HG02840 (cell line): ENCODE results near the gene CASZ1.

Experiments used
- ATAC-seq: cut with Tn5 transposase; IDR thresholded peaks from one replicate; pipeline ENCODE4 v1.9.1; 2021; ENCODE audit warnings: mild to moderate bottlenecking, moderate library complexity, moderate number of reproducible peaks; ENCODE audit not compliant: unreplicated experiment, low FRiP score

The CASZ1 gene

DNA sequence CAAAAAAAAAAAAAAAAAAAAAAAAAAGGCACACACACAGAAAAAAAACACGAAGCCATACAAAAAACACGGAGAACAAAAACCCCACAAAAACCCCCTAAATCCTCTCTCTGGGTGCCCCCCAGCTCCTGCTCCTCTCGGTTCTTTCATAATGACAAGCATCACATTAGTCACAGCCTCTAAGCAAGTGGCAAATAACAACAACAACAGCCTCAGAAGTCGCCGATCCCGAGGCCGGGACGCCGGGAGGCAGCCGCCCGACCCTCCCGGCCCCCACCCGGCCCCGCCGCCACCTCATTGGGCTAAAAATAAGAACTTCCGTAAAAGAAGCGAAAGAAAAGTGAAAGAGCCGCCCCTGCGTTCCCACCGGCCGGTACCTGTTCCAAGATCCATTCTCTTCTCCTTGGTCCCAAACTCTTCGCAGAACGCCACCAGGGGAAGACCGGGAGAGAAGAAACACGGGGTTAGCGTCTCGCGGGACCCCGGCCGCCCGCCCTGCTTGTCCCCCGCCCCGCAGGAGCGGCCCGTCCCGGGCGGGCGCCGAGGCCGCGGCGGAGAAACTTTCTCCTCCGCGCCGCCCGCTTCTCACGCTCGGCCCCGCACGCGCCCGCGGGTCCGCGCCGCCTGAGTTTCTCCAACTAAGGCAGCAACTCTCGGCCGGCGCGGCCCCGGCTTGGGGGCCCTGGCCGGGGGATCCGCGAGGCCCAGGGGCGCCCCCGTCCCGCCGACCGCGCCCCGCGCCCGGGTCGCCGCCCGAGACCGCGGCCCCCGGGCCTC, 102.8 kb downstream of the CASZ1 start:
- peak; percentile 26 for ATAC-seq

GRCh38 chr1:10693152-10693496, 103.3 kb downstream of the CASZ1 start:
- no peak for ATAC-seq

DNA sequence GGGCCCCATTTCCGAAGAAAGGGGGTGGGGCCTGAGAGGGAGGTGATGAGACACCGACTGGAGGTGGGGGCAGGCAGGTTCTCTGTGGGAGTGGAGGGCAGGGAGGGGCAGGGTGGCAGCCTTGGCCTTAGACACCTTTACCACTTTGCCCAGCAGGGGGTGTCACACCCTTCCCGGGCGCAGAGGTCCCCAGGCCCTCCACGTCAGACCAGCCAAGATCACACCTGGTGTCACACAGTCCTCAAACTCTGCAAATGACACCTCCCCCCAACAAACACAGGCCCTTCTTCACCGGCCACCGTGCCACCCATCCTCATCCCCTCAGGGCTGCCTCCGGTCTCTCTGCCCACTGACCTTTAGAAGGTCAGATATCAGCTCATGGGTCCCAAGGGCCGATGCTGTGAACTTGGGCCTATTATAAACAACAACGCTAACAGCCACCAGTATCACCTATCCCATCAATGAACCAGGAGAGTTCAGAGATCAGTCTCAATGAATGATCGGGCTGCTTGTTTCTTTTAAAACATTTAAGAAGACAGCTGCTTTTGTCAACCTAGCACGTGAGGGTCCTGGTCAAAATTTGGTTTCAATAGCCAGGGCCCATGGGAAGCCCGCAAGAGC, 103.9 kb downstream of the CASZ1 start:
- no peak for ATAC-seq

DNA sequence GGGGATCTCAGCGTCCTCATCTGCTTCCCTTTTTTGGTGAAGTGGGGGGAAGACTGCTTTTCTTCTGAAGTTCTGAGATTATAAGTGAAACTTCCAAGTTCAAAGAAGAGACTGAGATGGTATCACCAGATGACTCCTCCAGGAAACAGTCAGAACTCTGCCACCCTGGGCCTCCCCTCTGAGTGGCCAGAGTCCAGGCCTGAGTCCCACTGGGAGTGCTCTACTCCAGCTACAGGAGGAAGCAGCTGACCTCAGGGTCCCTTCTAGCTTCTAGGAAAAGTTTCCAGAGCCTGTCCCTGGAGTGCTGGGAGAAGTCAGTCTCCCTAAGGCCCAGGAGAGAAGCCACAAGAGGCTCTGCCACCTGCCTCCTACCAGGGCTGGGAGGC, 104.7 kb downstream of the CASZ1 start:
- ATAC-seq, result no peak

DNA sequence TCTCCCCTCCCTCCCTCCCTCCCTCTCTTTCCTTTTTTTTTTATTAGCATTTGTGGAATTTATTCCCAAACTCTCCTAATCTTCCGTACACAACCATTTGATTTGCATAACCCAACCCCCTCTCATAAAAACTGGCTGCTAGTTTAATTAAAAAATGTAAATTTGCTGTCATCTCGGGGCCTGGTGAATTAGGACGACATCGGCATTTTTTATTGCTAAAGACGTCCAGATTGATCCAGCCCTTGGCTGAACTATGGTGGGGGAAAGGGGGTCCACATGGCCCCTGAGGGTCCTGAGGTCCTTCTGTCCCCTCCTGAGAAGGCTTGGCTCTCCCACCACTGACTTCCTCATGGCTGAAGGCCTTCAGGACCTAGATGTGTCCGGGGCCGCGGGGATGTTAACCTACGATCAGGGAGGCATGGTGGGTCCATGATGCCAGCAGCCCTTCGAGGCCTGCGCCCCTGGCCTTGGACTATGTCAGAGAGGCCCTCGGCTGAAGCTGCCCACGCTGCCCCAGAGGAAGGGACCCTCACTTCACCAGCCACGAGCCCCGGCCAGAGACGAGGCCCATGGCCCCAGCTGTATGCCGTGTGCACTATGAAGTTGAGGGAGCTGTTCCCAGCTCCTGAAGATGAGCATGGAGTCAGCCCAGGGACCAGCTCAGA, 105.2 kb downstream of the CASZ1 start:
- no peak for ATAC-seq

GRCh38 chr1:10690484-10690883, 106.0 kb downstream of the CASZ1 start:
- no peak for ATAC-seq

GRCh38 chr1:10688409-10688786, 108.0 kb downstream of the CASZ1 start:
- ATAC-seq, result no peak

- no peak for ATAC-seq
Observed at GRCh38 chr1:10687782-10688408, 108.6 kb downstream of the CASZ1 start.

GRCh38 chr1:10687251-10687651, 109.2 kb downstream of the CASZ1 start:
- no peak for ATAC-seq

DNA sequence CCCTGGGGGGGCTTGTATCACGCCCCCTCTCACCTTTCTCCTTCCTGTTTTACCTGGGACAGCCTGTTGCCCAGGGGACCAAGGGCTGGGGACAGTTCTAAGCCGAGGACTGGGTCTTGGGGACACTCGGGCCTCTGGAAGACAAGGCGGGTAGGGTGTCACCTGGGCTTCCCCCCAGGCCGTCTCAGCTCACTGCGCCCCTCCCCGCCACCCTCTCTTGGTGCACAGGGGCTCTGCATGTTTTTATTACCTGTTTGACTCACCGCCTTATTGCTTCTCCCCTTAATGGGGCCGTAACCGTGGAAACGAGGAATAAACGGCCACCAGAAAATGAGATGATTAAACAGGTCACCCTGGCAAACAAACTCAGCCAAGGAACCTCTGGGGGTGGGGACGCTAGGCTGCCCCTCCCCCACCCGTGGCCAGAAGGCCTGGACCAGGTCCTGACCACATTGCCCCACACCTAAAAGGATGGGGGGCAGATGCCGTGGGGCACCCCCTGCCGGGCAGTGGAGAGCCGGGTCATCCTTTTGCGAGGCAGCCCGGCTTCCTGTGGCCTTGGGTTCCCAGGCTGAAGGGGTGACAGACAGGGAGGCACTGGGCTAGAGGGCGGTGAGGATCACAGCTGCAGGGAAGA, 109.9 kb downstream of the CASZ1 start:
- ATAC-seq, result no peak

DNA sequence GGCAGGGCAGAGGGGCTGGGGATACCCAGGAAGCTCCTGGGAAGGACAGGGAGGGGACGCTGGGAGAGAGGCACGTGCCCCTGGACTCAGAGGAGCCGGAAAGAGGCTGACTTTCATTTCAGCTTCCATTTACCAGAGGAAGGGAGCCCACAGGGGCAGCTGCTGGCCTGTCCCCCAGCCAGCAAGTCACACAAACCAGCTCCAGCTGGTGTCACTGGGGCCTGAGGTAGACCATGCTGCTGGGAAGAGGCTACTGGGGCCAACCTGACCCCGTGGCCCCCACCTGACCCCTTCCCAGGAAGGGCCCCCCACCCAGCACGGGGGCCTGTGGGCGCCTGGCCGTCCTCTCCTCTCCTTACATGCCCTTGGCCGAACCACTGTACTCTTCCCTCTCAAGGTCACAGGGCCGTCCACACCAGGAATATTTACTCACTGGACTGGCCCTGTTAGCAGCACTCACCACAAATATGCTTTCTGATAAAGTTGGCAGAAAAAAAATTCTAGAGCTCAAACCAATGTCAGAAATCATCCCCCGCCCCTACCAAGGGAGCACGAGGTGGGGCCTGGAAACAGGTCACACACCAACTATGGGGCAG, 110.5 kb downstream of the CASZ1 start:
- ATAC-seq, result no peak

DNA sequence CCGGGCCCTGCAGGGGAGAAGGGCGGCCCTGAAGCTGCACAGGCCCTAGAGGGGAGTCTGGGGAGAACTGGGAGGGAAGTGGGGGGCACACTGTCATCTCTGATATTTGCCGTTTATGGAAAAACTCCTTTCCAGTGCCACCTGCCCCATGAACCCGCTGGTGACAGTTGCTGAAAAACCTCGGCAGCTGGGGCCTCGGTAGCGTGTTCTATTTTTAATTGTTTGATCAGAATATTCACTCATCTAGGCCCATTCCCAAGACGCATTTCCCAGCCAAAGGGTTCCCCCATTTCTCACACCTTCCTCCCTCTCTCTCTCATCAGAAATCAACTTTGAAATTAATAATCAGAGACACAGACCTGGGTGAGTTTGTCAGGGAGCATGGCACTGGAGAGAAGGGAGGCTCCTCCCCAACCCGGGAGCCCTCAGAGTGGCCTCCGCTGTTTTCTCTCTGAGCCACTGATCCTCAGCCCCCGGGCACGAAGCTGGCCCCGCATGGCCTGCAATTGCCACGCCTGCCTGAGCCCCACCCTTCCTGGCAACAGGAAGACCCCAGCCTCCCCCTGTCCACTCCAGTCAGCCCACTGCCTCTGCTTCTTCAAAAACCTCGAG, 111.1 kb downstream of the CASZ1 start:
- no peak for ATAC-seq

GRCh38 chr1:10684221-10684620, 112.2 kb downstream of the CASZ1 start:
- ATAC-seq, result no peak

- ATAC-seq, result no peak
Observed at GRCh38 chr1:10682449-10683309, 113.8 kb downstream of the CASZ1 start.

DNA sequence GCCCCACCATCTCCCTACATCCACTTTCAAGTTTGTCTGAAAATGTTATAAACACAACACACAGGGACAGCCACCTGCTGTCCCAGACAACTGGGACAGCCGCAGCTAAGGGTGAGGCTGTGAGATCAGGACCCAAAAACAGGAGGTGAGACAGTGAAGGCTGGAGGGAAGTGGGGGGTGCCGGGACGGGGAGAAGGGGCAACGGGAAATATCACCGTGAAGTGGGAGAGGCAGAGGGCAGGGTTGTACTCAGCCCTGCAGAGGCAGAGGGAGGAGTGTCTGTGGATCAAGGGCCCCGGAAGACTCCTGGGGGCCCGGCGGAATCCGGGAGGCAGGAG, 114.4 kb downstream of the CASZ1 start:
- no peak for ATAC-seq

- no peak for ATAC-seq
Observed at GRCh38 chr1:10681296-10682107, 114.9 kb downstream of the CASZ1 start.

DNA sequence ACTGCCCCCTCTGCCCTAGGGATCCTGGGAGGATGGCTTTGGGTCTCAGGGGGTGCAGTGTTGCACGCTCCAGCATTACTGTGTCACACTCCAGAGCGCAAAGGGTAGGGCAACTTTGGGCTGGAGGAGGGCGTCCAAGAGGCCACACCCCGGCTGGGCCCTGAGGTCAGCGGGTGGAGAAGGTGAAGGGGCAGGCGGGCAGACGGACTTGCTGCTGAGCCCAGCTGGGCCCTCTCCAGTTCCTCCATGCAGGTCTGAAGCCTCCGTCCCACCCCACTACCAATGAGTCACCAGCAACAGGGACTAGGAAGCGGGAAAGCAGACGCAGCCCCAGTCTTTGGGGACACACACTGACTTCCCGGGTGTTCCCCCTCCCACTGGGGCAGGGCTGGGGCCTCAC, 116.0 kb downstream of the CASZ1 start:
- ATAC-seq, result no peak

GRCh38 chr1:10679496-10680220, 116.8 kb downstream of the CASZ1 start:
- ATAC-seq, result no peak
